Measurements from ENCODE around the gene FAM210B. TPM values are rescaled to one million over a fixed set of nuclear protein-coding genes. Genes with fewer than 3 reads are reported as not detected.

The FAM210B gene, protein sequence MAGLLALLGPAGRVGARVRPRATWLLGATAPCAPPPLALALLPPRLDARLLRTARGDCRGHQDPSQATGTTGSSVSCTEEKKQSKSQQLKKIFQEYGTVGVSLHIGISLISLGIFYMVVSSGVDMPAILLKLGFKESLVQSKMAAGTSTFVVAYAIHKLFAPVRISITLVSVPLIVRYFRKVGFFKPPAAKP
- polyA plus RNA-seq (2013, experiment 1 of 2), result 30.8 TPM
- polyA plus RNA-seq (2013, experiment 2 of 2), result 31.8 TPM

DNA sequence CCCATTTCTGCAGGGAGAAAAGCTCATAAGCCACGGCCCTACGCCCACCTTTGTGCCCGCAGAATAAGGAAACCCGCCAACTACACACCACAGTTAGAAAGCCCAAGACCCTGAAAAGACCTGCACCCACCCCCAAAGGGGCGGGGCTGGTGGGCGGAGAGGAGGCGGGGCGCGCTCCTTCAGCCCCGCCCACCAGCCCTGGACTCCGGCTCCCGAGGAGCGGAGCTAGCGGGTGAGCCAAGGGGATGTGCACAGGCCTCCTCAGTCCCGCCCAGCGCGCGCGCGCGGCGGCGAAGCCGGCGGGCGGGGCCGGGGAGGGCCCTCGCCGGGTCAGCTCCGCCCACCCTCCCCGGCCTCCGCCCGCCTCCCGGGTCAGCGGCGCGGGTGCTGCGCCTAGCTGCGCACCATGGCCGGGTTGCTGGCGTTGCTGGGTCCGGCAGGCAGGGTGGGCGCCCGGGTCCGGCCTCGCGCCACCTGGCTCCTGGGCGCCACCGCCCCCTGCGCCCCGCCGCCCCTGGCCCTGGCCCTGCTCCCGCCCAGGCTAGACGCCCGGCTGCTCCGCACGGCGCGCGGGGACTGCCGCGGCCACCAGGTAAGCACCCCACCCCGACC lies at the start of gene FAM210B:
Gene FAM210B, plus strand, starts transcription at position 375 of the 612 bp plus-strand sequence. Its CDS starts 32 bp downstream, at position 407.
- Histone ChIP-seq H3K18ac (ENCODE audit: low read depth in 1 of 2, low read length in 2 of 2) (peak within 1 kb of the TSS; percentile 44 to 75), H3K23ac (ENCODE audit: low read length in 2 of 2) (no peak within 1 kb of the TSS), H3K27ac (ENCODE audit: low read length, poor library complexity, severe bottlenecking) (no peak within 1 kb of the TSS), H3K4me1 (ENCODE audit: control insufficient read depth, insufficient read depth, low read depth, low read length) (peaks cover 17% of the 10 kb centered on the region), H2BK15ac (ENCODE audit: low read depth, poor library complexity, severe bottlenecking) (no peak within 1 kb of the TSS), H2BK120ac (ENCODE audit: low read depth, low read length) (no peak within 1 kb of the TSS), H3K36me3 (ENCODE audit: control insufficient read depth in 1 of 2, insufficient read depth in 2 of 2, low read depth in 1 of 2, low read length in 2 of 2) (peaks cover 2 to 14% of the 10 kb centered on the region in 2 experiments), H3K4me3 (ENCODE audit: insufficient read depth in 1 of 2, low read depth in 1 of 2, low read length in 2 of 2) (peak within 1 kb of the TSS; percentile 91 to 98), H3K27me3 (ENCODE audit: control insufficient read depth in 1 of 2, insufficient read depth in 1 of 2, low read length in 2 of 2) (no peaks in the 10 kb centered on the region), H3K4ac (ENCODE audit: low read depth in 1 of 2, low read length in 2 of 2) (peak within 1 kb of the TSS in 1 of 2 experiments; percentile 67), H3K9ac (ENCODE audit: low read length) (peak within 1 kb of the TSS; percentile 94), H4K91ac (ENCODE audit: low read length) (peak within 1 kb of the TSS; percentile 46), H3K9me3 (ENCODE audit: control insufficient read depth, low read length) (no peaks in the 10 kb centered on the region), H2AFZ (ENCODE audit: low read depth, low read length) (peak within 1 kb of the TSS; percentile 99), H3K4me2 (ENCODE audit: low read length, poor library complexity, severe bottlenecking) (peak within 1 kb of the TSS; percentile 98), H2AK5ac (ENCODE audit: low read length, severe bottlenecking) (no peak within 1 kb of the TSS), H3K14ac (ENCODE audit: low read length in 2 of 2) (peak within 1 kb of the TSS in 1 of 2 experiments; percentile 92), H4K8ac (ENCODE audit: low read length) (peak within 1 kb of the TSS; percentile 67), H2BK5ac (ENCODE audit: low read depth, low read length, poor library complexity, severe bottlenecking) (no peak within 1 kb of the TSS), H3K79me1 (replicated peaks; ENCODE audit: low read length, poor library complexity, severe bottlenecking) (peaks cover 27% of the 10 kb centered on the region), H2BK12ac (ENCODE audit: low read length in 2 of 2) (no peak within 1 kb of the TSS)
- WGBS, result under 1% methylated on average over 42 of the region's 63 CpGs
- peak; percentile 86 for DNase-seq

DNA sequence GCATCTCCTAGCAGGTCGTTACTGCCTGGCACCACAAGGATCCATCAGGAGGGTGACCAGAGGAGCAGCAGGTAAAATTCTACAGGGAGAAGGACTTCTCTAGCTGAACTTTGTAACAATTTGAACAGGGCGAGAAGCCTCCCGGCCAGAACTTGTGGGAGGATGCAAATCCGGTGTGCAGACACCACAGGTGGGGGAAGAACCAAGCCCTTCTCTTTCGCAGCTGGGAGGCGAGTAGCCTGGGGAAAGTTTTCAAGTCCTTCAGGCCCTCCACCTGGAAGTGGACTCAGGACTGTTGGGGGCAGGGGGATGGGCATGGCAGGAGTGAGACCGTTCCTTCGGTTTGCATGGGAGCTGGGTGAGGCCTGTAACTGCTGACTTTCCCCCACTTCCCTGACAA lies 42.7 kb upstream of the FAM210B start:
- Histone ChIP-seq H3K14ac (ENCODE audit: low read length in 2 of 2) (no peak overlapping the region), H3K9ac (ENCODE audit: low read length) (no peak overlapping the region), H3K27ac (ENCODE audit: low read length, poor library complexity, severe bottlenecking) (no peak overlapping the region), H3K18ac (ENCODE audit: low read depth in 1 of 2, low read length in 2 of 2) (no peak overlapping the region), H2BK12ac (ENCODE audit: low read length in 2 of 2) (no peak overlapping the region), H3K27me3 (ENCODE audit: control insufficient read depth in 1 of 2, insufficient read depth in 1 of 2, low read length in 2 of 2) (no peaks in the 10 kb centered on the region), H3K4me1 (ENCODE audit: control insufficient read depth, insufficient read depth, low read depth, low read length) (no peaks in the 10 kb centered on the region), H3K4me3 (ENCODE audit: insufficient read depth in 1 of 2, low read depth in 1 of 2, low read length in 2 of 2) (no peak overlapping the region), H3K36me3 (ENCODE audit: control insufficient read depth in 1 of 2, insufficient read depth in 2 of 2, low read depth in 1 of 2, low read length in 2 of 2) (no peaks in the 10 kb centered on the region), H3K4ac (ENCODE audit: low read depth in 1 of 2, low read length in 2 of 2) (no peak overlapping the region), H3K4me2 (ENCODE audit: low read length, poor library complexity, severe bottlenecking) (no peak overlapping the region), H3K9me3 (ENCODE audit: control insufficient read depth, low read length) (no peaks in the 10 kb centered on the region), H4K91ac (ENCODE audit: low read length) (no peak overlapping the region), H2BK15ac (ENCODE audit: low read depth, poor library complexity, severe bottlenecking) (no peak overlapping the region), H2BK120ac (ENCODE audit: low read depth, low read length) (no peak overlapping the region), H3K79me1 (replicated peaks; ENCODE audit: low read length, poor library complexity, severe bottlenecking) (no peaks in the 10 kb centered on the region), H2BK5ac (ENCODE audit: low read depth, low read length, poor library complexity, severe bottlenecking) (no peak overlapping the region), H2AFZ (ENCODE audit: low read depth, low read length) (no peak overlapping the region), H3K23ac (ENCODE audit: low read length in 2 of 2) (no peak overlapping the region), H2AK5ac (ENCODE audit: low read length, severe bottlenecking) (no peak overlapping the region), H4K8ac (ENCODE audit: low read length) (no peak overlapping the region)
- 88% methylated on average over 7 of the region's 8 CpGs for WGBS
- DNase-seq, result no peak

DNA sequence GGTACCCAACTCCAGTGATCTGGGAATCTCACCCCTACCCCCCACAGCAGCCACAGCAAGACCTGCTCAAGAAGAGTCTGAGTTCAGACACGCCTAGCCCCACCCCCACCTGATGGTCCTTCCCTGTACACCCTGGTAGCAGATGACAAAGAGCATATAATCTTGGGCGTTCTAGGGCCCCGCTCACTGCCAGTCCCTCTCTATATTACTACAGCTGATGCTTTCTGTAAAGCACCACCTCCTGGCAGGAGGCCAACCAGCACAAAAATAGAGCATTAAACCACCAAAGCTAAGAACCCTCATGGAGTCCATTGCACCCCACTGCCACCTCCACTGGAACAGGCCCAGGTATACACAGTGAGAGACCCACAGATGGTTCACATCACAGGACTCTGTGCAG lies 42.3 kb upstream of the FAM210B start:
- no peaks in the 10 kb centered on the region for H3K4me1 ChIP-seq (ENCODE audit: control insufficient read depth, insufficient read depth, low read depth, low read length)
- H2BK12ac ChIP-seq (ENCODE audit: low read length in 2 of 2), result no peak overlapping the region
- H2BK120ac ChIP-seq (ENCODE audit: low read depth, low read length), result no peak overlapping the region
- no peak overlapping the region for H3K14ac ChIP-seq (ENCODE audit: low read length in 2 of 2)
- no peak overlapping the region for H2BK5ac ChIP-seq (ENCODE audit: low read depth, low read length, poor library complexity, severe bottlenecking)
- no peaks in the 10 kb centered on the region for H3K9me3 ChIP-seq (ENCODE audit: control insufficient read depth, low read length)
- H3K36me3 ChIP-seq (ENCODE audit: control insufficient read depth in 1 of 2, insufficient read depth in 2 of 2, low read depth in 1 of 2, low read length in 2 of 2), result no peaks in the 10 kb centered on the region
- no peak overlapping the region for H2AFZ ChIP-seq (ENCODE audit: low read depth, low read length)
- no peak overlapping the region for H3K23ac ChIP-seq (ENCODE audit: low read length in 2 of 2)
- no peak overlapping the region for H4K8ac ChIP-seq (ENCODE audit: low read length)
- no peak overlapping the region for H3K4me3 ChIP-seq (ENCODE audit: insufficient read depth in 1 of 2, low read depth in 1 of 2, low read length in 2 of 2)
- H3K9ac ChIP-seq (ENCODE audit: low read length), result no peak overlapping the region
- no peak overlapping the region for H3K27ac ChIP-seq (ENCODE audit: low read length, poor library complexity, severe bottlenecking)
- no peak for DNase-seq
- H3K27me3 ChIP-seq (ENCODE audit: control insufficient read depth in 1 of 2, insufficient read depth in 1 of 2, low read length in 2 of 2), result no peaks in the 10 kb centered on the region
- H4K91ac ChIP-seq (ENCODE audit: low read length), result no peak overlapping the region
- no peaks in the 10 kb centered on the region for H3K79me1 ChIP-seq (replicated peaks; ENCODE audit: low read length, poor library complexity, severe bottlenecking)
- H3K18ac ChIP-seq (ENCODE audit: low read depth in 1 of 2, low read length in 2 of 2), result no peak overlapping the region
- no peak overlapping the region for H3K4ac ChIP-seq (ENCODE audit: low read depth in 1 of 2, low read length in 2 of 2)
- no peak overlapping the region for H2AK5ac ChIP-seq (ENCODE audit: low read length, severe bottlenecking)
- H2BK15ac ChIP-seq (ENCODE audit: low read depth, poor library complexity, severe bottlenecking), result no peak overlapping the region
- H3K4me2 ChIP-seq (ENCODE audit: low read length, poor library complexity, severe bottlenecking), result no peak overlapping the region
- whole genome bisulfite sequencing, result 79% methylated on average over 3 of the region's 3 CpGs

DNA sequence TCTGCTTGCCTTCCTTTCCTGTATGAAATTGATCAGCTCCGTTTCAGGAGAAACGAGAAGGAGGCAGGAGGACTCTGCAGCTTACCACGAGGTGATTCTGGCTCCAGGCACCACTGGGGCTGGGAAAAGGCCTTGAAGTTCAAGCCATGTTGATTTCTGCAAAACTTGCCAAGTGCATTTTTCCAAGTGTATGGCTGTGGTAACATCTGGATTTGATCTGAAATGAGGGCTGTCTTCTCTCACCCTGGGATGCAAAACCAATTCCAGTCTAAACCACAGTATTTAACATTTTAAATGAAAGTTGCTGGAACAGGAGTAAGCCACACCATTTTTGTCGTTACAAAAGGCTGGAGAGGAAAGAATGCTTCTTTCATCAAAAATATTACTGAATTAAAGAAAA lies 36.1 kb upstream of the FAM210B start:
- H3K4me2 ChIP-seq (ENCODE audit: low read length, poor library complexity, severe bottlenecking), result no peak overlapping the region
- H3K79me1 ChIP-seq (replicated peaks; ENCODE audit: low read length, poor library complexity, severe bottlenecking), result no peaks in the 10 kb centered on the region
- no peak overlapping the region for H4K8ac ChIP-seq (ENCODE audit: low read length)
- H3K4me1 ChIP-seq (ENCODE audit: control insufficient read depth, insufficient read depth, low read depth, low read length), result no peaks in the 10 kb centered on the region
- no peak overlapping the region for H3K4me3 ChIP-seq (ENCODE audit: insufficient read depth in 1 of 2, low read depth in 1 of 2, low read length in 2 of 2)
- H3K9me3 ChIP-seq (ENCODE audit: control insufficient read depth, low read length), result no peaks in the 10 kb centered on the region
- H3K14ac ChIP-seq (ENCODE audit: low read length in 2 of 2), result no peak overlapping the region
- 21% methylated on average over 3 of the region's 4 CpGs for WGBS
- no peak overlapping the region for H2BK5ac ChIP-seq (ENCODE audit: low read depth, low read length, poor library complexity, severe bottlenecking)
- H3K18ac ChIP-seq (ENCODE audit: low read depth in 1 of 2, low read length in 2 of 2), result no peak overlapping the region
- H3K27me3 ChIP-seq (ENCODE audit: control insufficient read depth in 1 of 2, insufficient read depth in 1 of 2, low read length in 2 of 2), result no peaks in the 10 kb centered on the region
- no peaks in the 10 kb centered on the region for H3K36me3 ChIP-seq (ENCODE audit: control insufficient read depth in 1 of 2, insufficient read depth in 2 of 2, low read depth in 1 of 2, low read length in 2 of 2)
- H2BK15ac ChIP-seq (ENCODE audit: low read depth, poor library complexity, severe bottlenecking), result no peak overlapping the region
- no peak overlapping the region for H4K91ac ChIP-seq (ENCODE audit: low read length)
- no peak overlapping the region for H2AFZ ChIP-seq (ENCODE audit: low read depth, low read length)
- no peak overlapping the region for H3K4ac ChIP-seq (ENCODE audit: low read depth in 1 of 2, low read length in 2 of 2)
- no peak overlapping the region for H3K23ac ChIP-seq (ENCODE audit: low read length in 2 of 2)
- DNase-seq, result no peak
- no peak overlapping the region for H3K27ac ChIP-seq (ENCODE audit: low read length, poor library complexity, severe bottlenecking)
- H2AK5ac ChIP-seq (ENCODE audit: low read length, severe bottlenecking), result no peak overlapping the region
- no peak overlapping the region for H3K9ac ChIP-seq (ENCODE audit: low read length)
- H2BK12ac ChIP-seq (ENCODE audit: low read length in 2 of 2), result no peak overlapping the region
- no peak overlapping the region for H2BK120ac ChIP-seq (ENCODE audit: low read depth, low read length)

All from mesenchymal stem cell (in vitro differentiated cells and primary cell).